DND-41 (cell line): ENCODE data around the gene ARHGAP15.

ENCODE experiments used
- ATAC-seq: fragments of 200-7000 bp; cut with Tn5 transposase; 3 replicates; pipeline ENCODE4 v1.9.1; 2021; ENCODE audit warnings: low read depth; ENCODE audit not compliant: insufficient read depth
- DNase-seq: peaks from one replicate; pipeline ENCODE4 v3.0.0-alpha.2; 2020
- H2AFZ ChIP-seq: 2 replicates; pipeline ENCODE4 v1.6.0; 2012; ENCODE audit warnings: low read depth, low read length
- H3K27ac ChIP-seq: 2 replicates; pipeline ENCODE4 v1.5.1; 2012; ENCODE audit warnings: low read length, inconsistent platforms
- H3K27me3 ChIP-seq: fragments of 200-600 bp; sonication (generic); 2 replicates; pipeline ENCODE4 v1.6.0; 2012; ENCODE audit warnings: low read length, mild to moderate bottlenecking, inconsistent platforms; ENCODE audit not compliant: insufficient read depth, poor library complexity
- H3K36me3 ChIP-seq: 2 replicates; pipeline ENCODE4 v1.5.1; 2012; ENCODE audit warnings: low read length, inconsistent platforms; ENCODE audit not compliant: insufficient read depth
- H3K4me1 ChIP-seq: 2 replicates; pipeline ENCODE4 v1.5.1; 2012; ENCODE audit warnings: mild to moderate bottlenecking, low read length; ENCODE audit not compliant: insufficient read depth
- H3K4me2 ChIP-seq: 2 replicates; pipeline ENCODE4 v1.6.0; 2012; ENCODE audit warnings: mild to moderate bottlenecking, moderate library complexity, low read length, inconsistent platforms; ENCODE audit not compliant: insufficient read depth
- H3K4me3 ChIP-seq, 2 experiments: fragments of 200-600 bp in 1 of 2; shearing (Covaris generic) in 1 of 2; 2 replicates each; pipeline ENCODE4 v1.5.1; 2012 to 2016; ENCODE audit warnings: inconsistent platforms in 2 of 2, low read length in 2 of 2, mild to moderate bottlenecking in 2 of 2, low read depth in 1 of 2, moderate library complexity in 1 of 2
- H3K79me2 ChIP-seq: 2 replicates; pipeline ENCODE4 v1.6.0; 2012; ENCODE audit warnings: low read length, inconsistent platforms; ENCODE audit not compliant: insufficient read depth
- H3K9ac ChIP-seq: 2 replicates; pipeline ENCODE4 v1.6.0; 2012; ENCODE audit warnings: low read depth, mild to moderate bottlenecking, inconsistent platforms, low read length, moderate library complexity
- H3K9me3 ChIP-seq: 2 replicates; pipeline ENCODE4 v1.5.1; 2012; ENCODE audit warnings: low read length, moderate library complexity, mild to moderate bottlenecking, inconsistent platforms; ENCODE audit not compliant: insufficient read depth, severe bottlenecking
- H4K20me1 ChIP-seq: 2 replicates; pipeline ENCODE4 v1.6.0; 2012; ENCODE audit warnings: low read length; ENCODE audit not compliant: insufficient read depth
- EZH2 ChIP-seq: IDR thresholded peaks from 3 replicates; pipeline ENCODE4 v1.6.1; 2012; ENCODE audit warnings: borderline replicate concordance, low read depth, mild to moderate bottlenecking, moderate library complexity, low read length, inconsistent platforms; ENCODE audit not compliant: severe bottlenecking
- TF ChIP-seq, protein P1 (sequence below): IDR thresholded peaks from 2 replicates; pipeline ENCODE4 v1.5.1; 2012; ENCODE audit warnings: borderline replicate concordance, low read length, moderate library complexity, mild to moderate bottlenecking; ENCODE audit not compliant: poor library complexity, severe bottlenecking; ENCODE audit errors: extremely low read depth

ARHGAP15 gene

DNA sequence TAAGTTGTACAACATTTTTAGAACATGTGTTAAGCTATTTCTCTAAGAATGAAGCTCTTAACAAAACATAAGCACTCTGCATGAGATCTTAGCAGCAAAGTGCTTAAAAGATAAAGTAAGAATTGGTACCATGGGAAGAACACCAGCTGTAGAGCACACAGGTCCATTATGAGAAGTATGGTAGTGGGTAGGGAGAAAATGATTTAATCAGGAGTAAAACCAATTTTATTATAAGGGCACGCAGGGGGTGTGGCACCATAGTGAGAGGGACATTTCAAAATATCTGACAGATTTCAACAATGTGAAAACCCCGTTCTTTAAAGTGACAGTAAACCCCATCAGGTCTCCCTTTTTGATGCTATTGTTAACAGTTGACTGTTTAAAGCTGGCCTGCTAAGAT is 492.9 kb downstream of the ARHGAP15 start:
- DNase-seq (no peak), ATAC-seq (no peak)
- no peaks in the 10 kb centered on the region; the same call in 1 of the 2 replicates for H4K20me1 ChIP-seq

DNA sequence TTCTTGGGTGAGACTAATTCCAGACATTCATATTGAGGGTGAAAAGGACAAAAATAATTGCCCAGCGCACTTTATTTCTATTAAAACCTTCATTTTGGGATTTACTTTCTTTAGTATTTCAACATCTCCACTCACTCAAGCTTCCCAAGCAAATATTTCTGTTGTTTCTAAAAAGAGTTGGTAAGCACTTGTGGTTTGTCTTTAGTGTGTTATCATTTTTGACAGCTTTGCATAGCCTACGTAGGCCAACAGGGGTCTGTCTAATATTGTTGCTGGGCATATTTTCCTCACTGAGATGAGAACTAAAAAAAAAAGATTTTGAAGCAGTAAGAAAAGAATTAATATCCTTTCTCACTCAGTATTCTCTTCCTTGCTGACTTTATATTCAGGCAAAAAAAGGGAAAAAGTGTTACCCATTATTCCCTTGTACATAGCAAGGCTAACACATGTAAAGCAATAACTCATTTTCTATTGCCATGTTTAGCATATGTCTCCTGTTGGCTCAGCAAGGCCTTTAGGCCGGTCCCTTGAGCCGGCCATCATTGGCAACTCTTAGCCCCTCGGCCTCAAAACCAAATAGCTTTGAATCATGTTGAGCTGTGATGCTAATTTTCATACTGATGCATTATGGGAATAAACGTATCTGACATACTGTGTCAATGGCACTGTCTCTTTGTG is 494.2 kb downstream of the ARHGAP15 start:
- ATAC-seq, result no peak
- Histone ChIP-seq H3K4me1 (no peaks in the 10 kb centered on the region), H3K9me3 (no peaks in the 10 kb centered on the region), H3K36me3 (peaks cover 55% of the 10 kb centered on the region), H4K20me1 (no peaks in the 10 kb centered on the region; the same call in 1 of the 2 replicates), H2AFZ (no peak overlapping the region), H3K4me3 (no peak overlapping the region), H3K27ac (no peak overlapping the region), H3K27me3 (no peaks in the 10 kb centered on the region), H3K79me2 (no peaks in the 10 kb centered on the region), H3K4me2 (no peak overlapping the region), H3K9ac (no peak overlapping the region)
- TF ChIP-seq, protein P1, sequence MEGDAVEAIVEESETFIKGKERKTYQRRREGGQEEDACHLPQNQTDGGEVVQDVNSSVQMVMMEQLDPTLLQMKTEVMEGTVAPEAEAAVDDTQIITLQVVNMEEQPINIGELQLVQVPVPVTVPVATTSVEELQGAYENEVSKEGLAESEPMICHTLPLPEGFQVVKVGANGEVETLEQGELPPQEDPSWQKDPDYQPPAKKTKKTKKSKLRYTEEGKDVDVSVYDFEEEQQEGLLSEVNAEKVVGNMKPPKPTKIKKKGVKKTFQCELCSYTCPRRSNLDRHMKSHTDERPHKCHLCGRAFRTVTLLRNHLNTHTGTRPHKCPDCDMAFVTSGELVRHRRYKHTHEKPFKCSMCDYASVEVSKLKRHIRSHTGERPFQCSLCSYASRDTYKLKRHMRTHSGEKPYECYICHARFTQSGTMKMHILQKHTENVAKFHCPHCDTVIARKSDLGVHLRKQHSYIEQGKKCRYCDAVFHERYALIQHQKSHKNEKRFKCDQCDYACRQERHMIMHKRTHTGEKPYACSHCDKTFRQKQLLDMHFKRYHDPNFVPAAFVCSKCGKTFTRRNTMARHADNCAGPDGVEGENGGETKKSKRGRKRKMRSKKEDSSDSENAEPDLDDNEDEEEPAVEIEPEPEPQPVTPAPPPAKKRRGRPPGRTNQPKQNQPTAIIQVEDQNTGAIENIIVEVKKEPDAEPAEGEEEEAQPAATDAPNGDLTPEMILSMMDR, result peak; percentile 2
- no peak for TF ChIP-seq EZH2
- no peak for DNase-seq

More for the DNA sequence above, 492.9 kb downstream of the ARHGAP15 start:
- Histone ChIP-seq H3K27ac (no peak overlapping the region), H3K9ac (no peak overlapping the region), H3K79me2 (no peaks in the 10 kb centered on the region), H3K9me3 (no peaks in the 10 kb centered on the region), H3K4me3 (no peak overlapping the region), H2AFZ (no peak overlapping the region), H3K4me1 (no peaks in the 10 kb centered on the region), H3K4me2 (no peak overlapping the region), H3K36me3 (peaks cover 48% of the 10 kb centered on the region), H3K27me3 (no peaks in the 10 kb centered on the region)
- TF ChIP-seq EZH2, result no peak
- TF ChIP-seq, protein P1, result no peak

DNA sequence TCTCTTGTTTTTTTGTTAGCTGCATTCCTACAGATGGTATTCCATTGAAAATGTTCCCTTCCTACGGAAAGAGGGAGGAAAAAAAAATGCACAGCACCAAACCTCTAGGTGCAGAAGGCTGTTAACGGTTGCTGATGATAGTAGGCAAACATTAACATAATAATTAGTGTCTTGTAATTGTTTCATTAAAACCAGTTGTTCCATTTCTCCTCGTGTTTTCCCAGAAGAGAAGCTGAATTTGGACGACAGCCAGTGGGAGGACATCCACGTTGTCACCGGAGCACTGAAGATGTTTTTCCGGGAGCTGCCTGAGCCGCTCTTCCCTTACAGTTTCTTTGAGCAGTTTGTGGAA is 494.7 kb downstream of the ARHGAP15 start:
- Histone ChIP-seq H3K4me2 (no peak overlapping the region), H4K20me1 (no peaks in the 10 kb centered on the region; the same call in 1 of the 2 replicates), H3K27ac (no peak overlapping the region), H3K27me3 (no peaks in the 10 kb centered on the region), H3K4me3 (no peak overlapping the region), H3K9me3 (no peaks in the 10 kb centered on the region), H3K9ac (no peak overlapping the region), H3K36me3 (peaks cover 60% of the 10 kb centered on the region), H3K4me1 (no peaks in the 10 kb centered on the region), H3K79me2 (no peaks in the 10 kb centered on the region), H2AFZ (no peak overlapping the region)
- no peak for DNase-seq
- no peak for ATAC-seq
- TF ChIP-seq EZH2, result no peak
- TF ChIP-seq, protein P1, result no peak

DNA sequence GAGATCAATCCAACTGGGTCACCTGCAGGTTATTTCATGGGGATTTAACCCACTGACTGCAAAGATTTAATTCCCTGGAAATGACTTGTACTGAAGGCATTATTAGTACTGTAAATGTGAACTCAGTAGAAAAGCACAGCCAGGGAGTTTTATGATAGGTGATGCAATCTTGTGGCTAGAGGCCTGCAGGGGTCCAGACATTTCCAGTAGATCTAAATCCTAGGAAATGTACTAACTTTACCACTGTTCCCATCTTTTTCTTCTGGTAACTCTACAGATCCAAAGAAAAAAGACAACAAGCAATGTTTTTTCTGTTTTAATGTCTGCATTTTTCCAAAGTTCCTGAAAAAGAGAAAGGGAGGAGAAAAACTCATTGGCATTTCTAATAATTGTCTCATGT is 500.1 kb downstream of the ARHGAP15 start:
- no peaks in the 10 kb centered on the region for H4K20me1 ChIP-seq
- H3K9ac ChIP-seq, result no peak overlapping the region
- H3K4me1 ChIP-seq, result no peaks in the 10 kb centered on the region
- H3K27me3 ChIP-seq, result no peaks in the 10 kb centered on the region
- ATAC-seq, result no peak
- TF ChIP-seq, protein P1, result no peak
- TF ChIP-seq EZH2, result no peak
- no peaks in the 10 kb centered on the region for H3K79me2 ChIP-seq
- no peak overlapping the region for H3K27ac ChIP-seq
- H3K4me2 ChIP-seq, result no peak overlapping the region
- DNase-seq, result no peak
- H3K9me3 ChIP-seq, result peaks cover under 1% of the 10 kb centered on the region
- H2AFZ ChIP-seq, result no peak overlapping the region
- no peak overlapping the region for H3K4me3 ChIP-seq
- peaks cover 80% of the 10 kb centered on the region for H3K36me3 ChIP-seq
